Measurements from ENCODE around the gene SRSF5. TPM values are rescaled to one million over a fixed set of nuclear protein-coding genes. Genes with fewer than 3 reads are reported as not detected.

SRSF5 gene
- total and polyA plus RNA-seq, 2 of the 8 experiments (the other 6 are each of a cell fraction or from before 2014, with no cell fraction given), result 101 to 238 TPM

DNA sequence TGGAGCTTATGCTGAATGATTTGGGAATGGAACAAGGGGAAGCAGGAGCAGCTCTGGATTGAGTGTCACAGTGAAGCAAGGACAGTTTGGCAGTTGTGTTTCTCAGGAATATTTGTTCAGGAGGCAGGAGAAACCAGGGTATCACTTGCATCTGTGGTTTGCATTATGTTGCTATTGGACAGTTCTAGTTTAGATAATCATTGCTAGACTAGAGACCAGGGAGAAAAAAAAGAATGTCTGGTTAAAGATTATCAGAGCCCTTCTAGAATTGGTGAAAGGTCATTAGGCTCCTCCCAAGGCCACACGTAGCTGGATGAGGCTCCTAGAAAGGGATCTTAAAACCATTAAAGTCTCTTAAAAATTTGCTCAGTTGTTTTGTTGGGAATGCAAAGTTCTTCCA, 17.0 kb upstream of the SRSF5 start:
- H2AFZ ChIP-seq (ENCODE audit: low read length), result no peak overlapping the region
- no peaks in the 10 kb centered on the region for H4K20me1 ChIP-seq (replicated peaks in 1 of 2; ENCODE audit: control insufficient read depth in 1 of 2, insufficient read depth in 2 of 2, low read length in 2 of 2)
- H4K5ac ChIP-seq (ENCODE audit: insufficient read length, low read depth, low read length), result no peak overlapping the region
- no peaks in the 10 kb centered on the region; a peak in 1 of 4 replicates for H3K9me3 ChIP-seq (ENCODE audit: insufficient read depth in 2 of 2, low read depth in 1 of 2, low read length in 1 of 2)
- H2BK15ac ChIP-seq (ENCODE audit: low read length), result no peak overlapping the region
- no peak overlapping the region for H4K8ac ChIP-seq (ENCODE audit: extremely low read depth, insufficient read depth, low read length)
- no peaks in the 10 kb centered on the region for H3K23me2 ChIP-seq (ENCODE audit: low read depth, low read length)
- ChIA-PET CTCF (ENCODE audit: partially characterized antibody) (interaction anchor here (0.6 to 1.8 kb wide), 3 partner anchors 19 to 175 kb away, joined by 3 to 5 read pairs (median 3); partner anchors contain the start of gene CCDC177), POLR2A (ENCODE audit: partially characterized antibody) (interaction anchor here (5.0 kb wide), 1 partner anchor 17 kb away, joined by 29 read pairs; the partner anchor contains the start of gene SRSF5)
- TF ChIP-seq, protein P1, sequence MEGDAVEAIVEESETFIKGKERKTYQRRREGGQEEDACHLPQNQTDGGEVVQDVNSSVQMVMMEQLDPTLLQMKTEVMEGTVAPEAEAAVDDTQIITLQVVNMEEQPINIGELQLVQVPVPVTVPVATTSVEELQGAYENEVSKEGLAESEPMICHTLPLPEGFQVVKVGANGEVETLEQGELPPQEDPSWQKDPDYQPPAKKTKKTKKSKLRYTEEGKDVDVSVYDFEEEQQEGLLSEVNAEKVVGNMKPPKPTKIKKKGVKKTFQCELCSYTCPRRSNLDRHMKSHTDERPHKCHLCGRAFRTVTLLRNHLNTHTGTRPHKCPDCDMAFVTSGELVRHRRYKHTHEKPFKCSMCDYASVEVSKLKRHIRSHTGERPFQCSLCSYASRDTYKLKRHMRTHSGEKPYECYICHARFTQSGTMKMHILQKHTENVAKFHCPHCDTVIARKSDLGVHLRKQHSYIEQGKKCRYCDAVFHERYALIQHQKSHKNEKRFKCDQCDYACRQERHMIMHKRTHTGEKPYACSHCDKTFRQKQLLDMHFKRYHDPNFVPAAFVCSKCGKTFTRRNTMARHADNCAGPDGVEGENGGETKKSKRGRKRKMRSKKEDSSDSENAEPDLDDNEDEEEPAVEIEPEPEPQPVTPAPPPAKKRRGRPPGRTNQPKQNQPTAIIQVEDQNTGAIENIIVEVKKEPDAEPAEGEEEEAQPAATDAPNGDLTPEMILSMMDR (IDR thresholded peaks at IDR 0.05; ENCODE audit: control extremely low read depth in 1 of 3, insufficient read depth in 1 of 3, low read depth in 1 of 3, low read length in 3 of 3), result no peak
- no peak for TF ChIP-seq GTF2F1 (IDR thresholded peaks at IDR 0.05; ENCODE audit: borderline replicate concordance, low read depth, low read length)
- H3K14ac ChIP-seq (ENCODE audit: insufficient read length), result no peak overlapping the region
- FAIRE-seq, result no peak
- no peak overlapping the region for H2BK5ac ChIP-seq (ENCODE audit: low read depth, low read length)
- H3K56ac ChIP-seq (replicated peaks; ENCODE audit: insufficient read length, low read depth, low read length), result no peak overlapping the region
- no peak overlapping the region for H3K23ac ChIP-seq (ENCODE audit: insufficient read length)
- no peak overlapping the region for H2AK5ac ChIP-seq (ENCODE audit: low read depth, low read length)
- no peak overlapping the region for H3K9ac ChIP-seq (replicated peaks in 1 of 4; ENCODE audit: extremely low read depth in 1 of 4, low read depth in 3 of 4, low read length in 3 of 4)
- no peak overlapping the region for H2BK120ac ChIP-seq (replicated peaks; ENCODE audit: low read depth, low read length)
- H3K79me2 ChIP-seq (ENCODE audit: control insufficient read depth in 1 of 2, insufficient read depth in 2 of 2, low read length in 2 of 2), result no peaks in the 10 kb centered on the region
- H2BK12ac ChIP-seq (ENCODE audit: low read depth, low read length), result no peak overlapping the region
- no peak for DNase-seq (ENCODE audit: low read depth in 1 of 2, low spot score in 2 of 2)
- H3K4ac ChIP-seq (replicated peaks; ENCODE audit: insufficient read length, low read depth, low read length), result no peak overlapping the region
- H3K27ac ChIP-seq (ENCODE audit: low read depth, low read length), result no peak overlapping the region
- 80% methylated on average over 1 of the region's 1 CpG; no CpG with 5 or more reads in 1 of the 2 experiments for WGBS, 2 experiments (ENCODE audit: extremely low coverage in 1 of 2, insufficient coverage in 1 of 2, insufficient read length in 1 of 2, insufficient replicate concordance in 2 of 2, low coverage in 1 of 2, low lambda C conversion rate in 2 of 2, missing lambda C conversion rate in 1 of 2)
- no peak overlapping the region for H3K4me3 ChIP-seq (ENCODE audit: extremely low read depth in 1 of 4, insufficient read depth in 2 of 4, low read depth in 3 of 4, low read length in 4 of 4)
- no peak overlapping the region for H2BK20ac ChIP-seq (ENCODE audit: low read length)
- H3K4me1 ChIP-seq (replicated peaks in 1 of 4; ENCODE audit: control insufficient read depth in 3 of 4, insufficient read depth in 4 of 4, low read length in 3 of 4), result 0 out of 7 replicates have a peak, but pooled peaks cover 0 to 2% (median 0%) of the 10 kb centered on the region in 4 experiments
- H3K79me1 ChIP-seq (ENCODE audit: low read depth, low read length), result no peaks in the 10 kb centered on the region
- no peaks in the 10 kb centered on the region for H3K36me3 ChIP-seq (ENCODE audit: control insufficient read depth in 2 of 4, insufficient read depth in 4 of 4, low read length in 3 of 4)
- H3K27me3 ChIP-seq (replicated peaks in 1 of 4; ENCODE audit: control insufficient read depth in 3 of 4, extremely low read depth in 1 of 4, insufficient read depth in 3 of 4, low read length in 3 of 4), result no peaks in the 10 kb centered on the region
- no peak overlapping the region for H4K91ac ChIP-seq (replicated peaks; ENCODE audit: insufficient read length, low read length)
- no peak overlapping the region for H3K4me2 ChIP-seq (ENCODE audit: insufficient read depth in 1 of 2, low read depth in 2 of 2, low read length in 2 of 2)
- no peak overlapping the region for H3K18ac ChIP-seq (ENCODE audit: extremely low read depth, low read length)

All from H1 (cell line).